NT2/D1 (cell line): Measurements from ENCODE around the gene CYTH3.
A peak's percentile ranks its signal among the peaks of the same experiment; 100 is the strongest.

ENCODE experiments used
- DNase-seq: peaks from one replicate; pipeline ENCODE4 v3.0.0-alpha.2; 2011; ENCODE audit warnings: low read depth, low spot score
- H3K27me3 ChIP-seq: 2 replicates; pipeline ENCODE4 v1.6.0; 2011; ENCODE audit warnings: mild to moderate bottlenecking; ENCODE audit not compliant: insufficient read length, insufficient read depth
- H3K36me3 ChIP-seq: 2 replicates; pipeline ENCODE4 v1.6.1; 2011; ENCODE audit warnings: mild to moderate bottlenecking, low read length, mixed read lengths; ENCODE audit not compliant: insufficient read depth, insufficient read length
- H3K4me1 ChIP-seq: 2 replicates; pipeline ENCODE4 v1.5.1; 2011; ENCODE audit not compliant: insufficient read depth, insufficient read length
- H3K4me3 ChIP-seq: 2 replicates; pipeline ENCODE4 v1.5.1; 2011; ENCODE audit warnings: low read depth; ENCODE audit not compliant: insufficient read length
- H3K9ac ChIP-seq: 2 replicates; pipeline ENCODE4 v1.6.0; 2011; ENCODE audit warnings: low read depth; ENCODE audit not compliant: insufficient read length
- H3K9me3 ChIP-seq: 2 replicates; pipeline ENCODE4 v1.5.1; 2011; ENCODE audit warnings: mild to moderate bottlenecking, low read length; ENCODE audit not compliant: insufficient read depth
- SUZ12 ChIP-seq: IDR thresholded peaks from 2 replicates; pipeline ENCODE4 v1.6.1; 2011; ENCODE audit not compliant: insufficient read length, insufficient read depth; ENCODE audit errors: extremely low read depth
- YY1 ChIP-seq: IDR thresholded peaks from 2 replicates; pipeline ENCODE4 v1.6.1; 2011; ENCODE audit not compliant: insufficient read length, insufficient read depth
- ZNF274 ChIP-seq: IDR thresholded peaks from 2 replicates; pipeline ENCODE4 v1.6.1; 2011; ENCODE audit warnings: mild to moderate bottlenecking, low read depth, low read length

Gene CYTH3, protein sequence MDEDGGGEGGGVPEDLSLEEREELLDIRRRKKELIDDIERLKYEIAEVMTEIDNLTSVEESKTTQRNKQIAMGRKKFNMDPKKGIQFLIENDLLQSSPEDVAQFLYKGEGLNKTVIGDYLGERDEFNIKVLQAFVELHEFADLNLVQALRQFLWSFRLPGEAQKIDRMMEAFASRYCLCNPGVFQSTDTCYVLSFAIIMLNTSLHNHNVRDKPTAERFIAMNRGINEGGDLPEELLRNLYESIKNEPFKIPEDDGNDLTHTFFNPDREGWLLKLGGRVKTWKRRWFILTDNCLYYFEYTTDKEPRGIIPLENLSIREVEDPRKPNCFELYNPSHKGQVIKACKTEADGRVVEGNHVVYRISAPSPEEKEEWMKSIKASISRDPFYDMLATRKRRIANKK

DNA sequence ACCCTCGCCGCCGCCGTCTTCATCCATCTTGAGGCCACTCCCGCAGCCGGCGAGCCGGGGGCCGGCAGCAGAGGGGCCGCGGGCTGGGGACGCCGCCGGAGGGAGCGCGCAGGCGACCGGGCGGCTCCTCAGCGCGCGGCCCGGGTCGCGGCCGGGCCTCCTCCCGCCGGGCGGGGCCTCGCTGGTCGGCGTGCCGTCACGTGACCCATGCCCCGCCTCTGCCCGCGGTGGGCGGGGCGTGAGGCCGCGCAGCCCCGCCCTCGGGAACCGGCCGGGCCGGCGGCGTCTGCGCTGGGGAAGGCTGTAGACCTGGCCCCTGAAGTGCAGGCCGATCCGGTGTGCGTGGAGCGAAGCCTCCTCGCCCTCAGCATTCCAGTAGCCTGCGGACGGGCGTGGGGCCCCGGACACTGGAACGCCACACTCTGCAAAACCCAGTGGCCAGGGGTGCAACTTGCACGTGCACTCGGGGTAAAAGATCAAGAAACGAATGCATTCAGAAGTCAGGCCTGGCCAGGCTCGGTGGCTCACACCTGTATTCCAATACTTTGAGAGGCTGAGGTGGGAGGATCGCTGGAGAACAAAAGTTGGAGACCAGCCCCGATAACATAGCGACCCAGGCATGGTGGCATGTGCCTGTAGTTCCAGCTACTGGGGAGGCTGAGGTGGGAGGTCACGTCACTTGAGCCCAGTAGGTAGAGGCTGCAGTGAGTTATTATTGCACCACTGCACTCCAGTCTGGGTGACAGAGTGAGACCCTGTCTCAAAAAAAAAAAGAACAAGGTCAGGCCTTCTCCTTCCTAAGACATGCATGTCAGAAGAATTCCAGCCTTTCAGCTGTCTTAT, at the start of gene CYTH3:
Gene CYTH3 (minus strand): TSS at position 144 of the 843 bp plus-strand sequence. CDS start 117 bp downstream, at position 27.
- TF ChIP-seq ZNF274, result no peak
- no peak for TF ChIP-seq SUZ12
- no peak for TF ChIP-seq YY1
- Histone ChIP-seq H3K9me3 (no peaks in the 10 kb centered on the region), H3K36me3 (no peaks in the 10 kb centered on the region), H3K4me1 (peaks cover 5% of the 10 kb centered on the region), H3K4me3 (peak within 1 kb of the TSS; percentile 57), H3K27me3 (peaks cover 28% of the 10 kb centered on the region), H3K9ac (peak within 1 kb of the TSS; percentile 88)
- DNase-seq, result peak; percentile 78

DNA sequence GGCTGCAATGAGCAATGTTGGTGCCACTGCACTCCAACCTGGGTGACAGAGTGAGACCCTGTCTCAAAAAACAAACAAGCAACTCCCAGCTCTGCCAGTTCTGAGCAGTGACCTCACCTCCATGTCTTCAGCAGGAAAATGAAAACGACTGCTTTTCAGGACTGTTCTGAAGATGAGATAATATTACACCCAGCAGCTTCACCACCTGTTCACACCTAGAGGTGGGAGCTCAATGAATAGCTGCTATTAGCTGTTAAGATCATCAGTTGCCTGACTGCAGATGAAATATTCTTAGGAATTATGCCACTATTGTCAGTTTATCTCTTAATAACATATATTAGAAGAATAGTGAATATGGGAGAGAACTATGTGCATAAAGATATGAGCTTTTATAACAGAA, 48.4 kb upstream of the CYTH3 start:
- Histone ChIP-seq H3K4me1 (no peaks in the 10 kb centered on the region), H3K9me3 (no peaks in the 10 kb centered on the region), H3K9ac (no peak overlapping the region), H3K27me3 (no peaks in the 10 kb centered on the region), H3K4me3 (no peak overlapping the region), H3K36me3 (no peaks in the 10 kb centered on the region)
- TF ChIP-seq SUZ12, result no peak
- no peak for TF ChIP-seq YY1
- no peak for TF ChIP-seq ZNF274
- DNase-seq, result no peak

DNA sequence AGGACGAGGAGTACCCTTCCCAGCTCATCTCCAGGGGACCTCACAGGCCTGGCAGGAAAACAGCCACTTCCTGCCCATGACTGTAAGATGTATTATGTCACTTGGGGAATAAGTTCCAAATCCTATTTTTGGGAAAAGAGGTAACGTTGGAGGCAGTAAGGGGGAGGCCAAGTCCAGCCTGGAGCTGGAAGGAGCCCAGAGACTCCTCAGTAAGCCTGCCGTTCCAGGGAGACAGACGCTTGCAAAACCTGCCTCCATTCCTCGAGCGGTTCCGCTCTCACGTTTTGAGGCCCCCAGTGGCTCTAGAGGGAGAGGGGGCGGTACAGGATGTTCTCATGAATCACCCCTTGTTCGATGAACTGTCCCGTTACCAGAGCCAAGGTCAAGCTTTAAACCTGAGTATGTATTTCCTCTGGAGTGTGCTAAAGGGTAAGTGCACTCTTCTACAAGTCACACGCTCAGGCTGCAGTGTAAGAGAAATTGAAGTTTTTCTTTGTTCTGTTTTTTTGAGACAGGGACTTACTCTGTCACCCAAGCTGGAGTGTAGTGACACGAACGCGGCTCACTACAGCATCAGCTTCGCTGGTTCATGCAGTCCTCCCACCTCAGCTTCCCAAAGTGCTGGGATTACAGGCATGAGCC, 45.5 kb upstream of the CYTH3 start:
- no peak for TF ChIP-seq SUZ12
- TF ChIP-seq ZNF274, result no peak
- H3K4me3 ChIP-seq, result no peak overlapping the region
- no peaks in the 10 kb centered on the region for H3K4me1 ChIP-seq
- DNase-seq, result no peak
- no peaks in the 10 kb centered on the region for H3K9me3 ChIP-seq
- no peaks in the 10 kb centered on the region for H3K27me3 ChIP-seq
- H3K9ac ChIP-seq, result no peak overlapping the region
- no peaks in the 10 kb centered on the region for H3K36me3 ChIP-seq

DNA sequence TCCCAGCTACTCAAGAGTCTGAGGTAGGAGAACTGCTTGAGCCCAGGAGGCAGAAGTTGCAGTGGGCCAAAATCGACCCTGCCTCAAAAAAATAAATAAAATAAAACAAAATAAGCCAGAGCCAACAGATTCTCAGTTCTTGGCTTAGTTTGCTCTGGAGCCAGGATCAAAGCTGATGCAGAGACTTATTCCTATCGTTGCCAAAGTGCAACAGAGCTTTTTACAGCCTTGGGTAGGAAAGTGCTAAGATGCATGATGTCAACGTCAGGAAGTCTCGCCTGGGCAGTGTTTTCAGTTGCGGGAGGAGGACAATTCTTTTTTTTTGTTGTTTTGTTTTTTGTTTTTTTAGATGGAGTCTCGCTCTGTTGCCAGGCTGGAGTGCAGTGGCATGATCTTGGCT, 43.8 kb upstream of the CYTH3 start:
- no peak overlapping the region for H3K4me3 ChIP-seq
- TF ChIP-seq ZNF274, result no peak
- no peak for TF ChIP-seq YY1
- no peak for TF ChIP-seq SUZ12
- no peak overlapping the region for H3K9ac ChIP-seq
- H3K36me3 ChIP-seq, result no peaks in the 10 kb centered on the region
- no peaks in the 10 kb centered on the region for H3K9me3 ChIP-seq
- no peaks in the 10 kb centered on the region for H3K4me1 ChIP-seq
- no peaks in the 10 kb centered on the region for H3K27me3 ChIP-seq
- DNase-seq, result no peak

DNA sequence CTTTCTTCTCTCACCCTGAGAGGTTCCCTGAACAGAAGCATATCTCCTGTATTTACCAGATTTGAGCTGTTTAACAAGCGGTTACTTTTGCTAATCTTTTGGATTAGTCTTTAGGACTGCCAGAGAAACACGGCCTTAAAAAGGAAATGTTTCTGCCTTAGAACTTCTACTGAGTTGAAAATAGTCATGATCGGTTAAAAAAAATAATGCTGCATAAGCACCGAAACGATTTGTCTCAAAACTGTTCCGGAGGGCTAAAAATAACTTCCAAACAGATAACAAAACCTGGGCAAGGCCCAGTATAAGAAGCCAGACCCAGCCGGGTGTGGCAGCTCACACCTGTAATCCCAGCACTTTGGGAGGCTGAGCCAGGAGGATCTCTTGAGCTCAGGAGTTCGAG, 43.3 kb upstream of the CYTH3 start:
- Histone ChIP-seq H3K4me3 (no peak overlapping the region), H3K9me3 (no peaks in the 10 kb centered on the region)

DNA sequence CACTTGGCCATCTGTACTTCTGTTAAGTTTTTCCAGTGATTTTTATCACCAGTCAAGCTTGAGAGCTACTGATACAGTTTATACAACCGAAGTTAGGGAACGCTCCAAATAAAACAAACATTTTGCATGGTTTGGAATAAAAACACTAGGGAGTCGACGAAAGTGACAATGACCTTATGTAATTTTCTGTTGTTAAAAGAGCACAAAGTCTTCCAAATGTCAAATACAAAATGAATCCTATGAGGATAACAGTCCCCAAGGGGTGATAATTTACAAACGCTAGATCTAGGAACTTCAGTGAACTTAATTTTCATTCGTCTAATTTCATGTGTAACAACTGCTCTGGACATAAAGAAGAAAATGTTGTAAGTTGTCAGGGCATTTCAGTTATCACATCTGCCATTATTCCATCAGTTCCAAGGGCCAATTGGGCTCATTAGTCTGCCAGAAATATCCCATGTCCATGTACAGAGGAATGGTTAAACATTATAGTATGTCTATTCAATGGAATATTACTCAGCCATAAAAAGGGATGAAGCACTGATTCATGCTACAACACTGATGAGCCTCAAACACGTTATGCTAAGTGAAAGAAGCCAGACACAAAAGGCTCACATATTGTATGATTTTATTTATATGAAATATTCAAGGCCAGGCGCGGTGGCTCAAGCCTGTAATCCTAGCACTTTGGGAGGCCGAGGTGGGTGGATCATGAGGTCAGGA, 38.0 kb upstream of the CYTH3 start:
- no peak for DNase-seq
- no peaks in the 10 kb centered on the region for H3K9me3 ChIP-seq
- no peak overlapping the region for H3K9ac ChIP-seq
- H3K4me1 ChIP-seq, result no peaks in the 10 kb centered on the region
- H3K36me3 ChIP-seq, result no peaks in the 10 kb centered on the region
- TF ChIP-seq SUZ12 (no peak), YY1 (no peak), ZNF274 (no peak)
- H3K4me3 ChIP-seq, result no peak overlapping the region
- no peaks in the 10 kb centered on the region for H3K27me3 ChIP-seq

More for the DNA sequence above, 43.3 kb upstream of the CYTH3 start:
- Histone ChIP-seq H3K9ac (no peak overlapping the region), H3K27me3 (no peaks in the 10 kb centered on the region), H3K4me1 (no peaks in the 10 kb centered on the region), H3K36me3 (no peaks in the 10 kb centered on the region)
- no peak for DNase-seq
- TF ChIP-seq SUZ12, result no peak
- TF ChIP-seq ZNF274, result no peak
- TF ChIP-seq YY1, result no peak
